ENCODE data around the gene KIF17.

KIF17 gene

GRCh38 chr1:20618550-20618949 is 99.3 kb downstream of the KIF17 start:
- in situ Hi-C loops (cut with MboI; ENCODE audit: low sequenced_read_pairs, unreplicated experiment): no loop called here
- TF ChIP-seq, protein P1, sequence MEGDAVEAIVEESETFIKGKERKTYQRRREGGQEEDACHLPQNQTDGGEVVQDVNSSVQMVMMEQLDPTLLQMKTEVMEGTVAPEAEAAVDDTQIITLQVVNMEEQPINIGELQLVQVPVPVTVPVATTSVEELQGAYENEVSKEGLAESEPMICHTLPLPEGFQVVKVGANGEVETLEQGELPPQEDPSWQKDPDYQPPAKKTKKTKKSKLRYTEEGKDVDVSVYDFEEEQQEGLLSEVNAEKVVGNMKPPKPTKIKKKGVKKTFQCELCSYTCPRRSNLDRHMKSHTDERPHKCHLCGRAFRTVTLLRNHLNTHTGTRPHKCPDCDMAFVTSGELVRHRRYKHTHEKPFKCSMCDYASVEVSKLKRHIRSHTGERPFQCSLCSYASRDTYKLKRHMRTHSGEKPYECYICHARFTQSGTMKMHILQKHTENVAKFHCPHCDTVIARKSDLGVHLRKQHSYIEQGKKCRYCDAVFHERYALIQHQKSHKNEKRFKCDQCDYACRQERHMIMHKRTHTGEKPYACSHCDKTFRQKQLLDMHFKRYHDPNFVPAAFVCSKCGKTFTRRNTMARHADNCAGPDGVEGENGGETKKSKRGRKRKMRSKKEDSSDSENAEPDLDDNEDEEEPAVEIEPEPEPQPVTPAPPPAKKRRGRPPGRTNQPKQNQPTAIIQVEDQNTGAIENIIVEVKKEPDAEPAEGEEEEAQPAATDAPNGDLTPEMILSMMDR (IDR thresholded peaks at IDR 0.05; ENCODE audit: borderline replicate concordance, control extremely low read depth, extremely low read depth, insufficient read depth, missing control alignments): no peak
- DNase-seq (ENCODE audit: low spot score): no peak

- TF ChIP-seq, protein P1 (IDR thresholded peaks at IDR 0.05; ENCODE audit: borderline replicate concordance, control extremely low read depth, extremely low read depth, insufficient read depth, missing control alignments): no peak
Measured at GRCh38 chr1:20616847-20617487, 100.8 kb downstream of the KIF17 start.

DNA sequence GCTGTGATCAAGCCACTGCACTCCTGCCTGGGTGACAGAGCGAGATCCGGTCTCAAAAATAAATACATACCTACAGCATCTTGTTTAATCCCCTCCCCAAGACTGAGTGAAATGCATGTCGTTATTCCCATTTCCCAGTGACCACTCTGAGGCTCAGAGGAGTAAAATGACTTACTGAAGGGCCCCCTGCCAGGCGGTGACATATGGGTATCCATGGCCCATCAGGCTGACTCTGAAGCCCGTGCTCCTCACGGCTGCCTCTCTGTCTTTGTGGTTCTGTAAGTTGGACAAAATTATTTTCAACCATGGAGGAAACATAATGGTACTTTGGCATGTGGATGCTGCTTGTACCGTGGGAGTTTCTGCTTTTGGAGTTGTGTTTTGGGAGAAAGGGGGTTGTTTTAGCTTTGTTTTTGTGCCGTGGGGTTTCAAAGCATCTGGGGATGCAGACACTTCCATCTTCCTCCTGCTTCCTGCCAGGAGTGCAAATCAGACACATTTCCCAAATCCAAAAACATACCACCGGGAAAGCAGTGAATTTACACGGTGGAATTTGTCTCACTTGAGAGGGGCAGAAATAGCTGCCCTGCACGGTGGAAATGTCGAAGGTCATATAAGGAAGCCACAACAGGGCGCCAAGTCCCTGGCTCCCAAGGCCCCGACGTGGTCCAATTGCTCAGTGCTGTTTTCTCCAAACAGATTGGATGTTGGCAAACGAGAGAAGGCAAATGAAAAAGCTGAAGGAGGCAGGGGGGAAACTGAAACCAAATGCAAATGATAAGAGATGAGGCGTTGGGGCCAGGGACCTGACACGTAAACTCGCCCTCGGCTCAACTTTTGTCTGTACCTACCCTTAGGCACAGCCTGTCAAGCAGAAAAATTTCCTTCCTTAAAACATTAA is 101.6 kb downstream of the KIF17 start:
- in situ Hi-C loops (cut with MboI; ENCODE audit: low sequenced_read_pairs, unreplicated experiment): no loop called here
- DNase-seq (ENCODE audit: low spot score): peak; percentile 71
- TF ChIP-seq, protein P1 (IDR thresholded peaks at IDR 0.05; ENCODE audit: borderline replicate concordance, control extremely low read depth, extremely low read depth, insufficient read depth, missing control alignments): no peak

More at GRCh38 chr1:20616847-20617487, 100.8 kb downstream of the KIF17 start:
- in situ Hi-C loops (cut with MboI; ENCODE audit: low sequenced_read_pairs, unreplicated experiment): no loop called here
- no peak for DNase-seq (ENCODE audit: low spot score)

DNA sequence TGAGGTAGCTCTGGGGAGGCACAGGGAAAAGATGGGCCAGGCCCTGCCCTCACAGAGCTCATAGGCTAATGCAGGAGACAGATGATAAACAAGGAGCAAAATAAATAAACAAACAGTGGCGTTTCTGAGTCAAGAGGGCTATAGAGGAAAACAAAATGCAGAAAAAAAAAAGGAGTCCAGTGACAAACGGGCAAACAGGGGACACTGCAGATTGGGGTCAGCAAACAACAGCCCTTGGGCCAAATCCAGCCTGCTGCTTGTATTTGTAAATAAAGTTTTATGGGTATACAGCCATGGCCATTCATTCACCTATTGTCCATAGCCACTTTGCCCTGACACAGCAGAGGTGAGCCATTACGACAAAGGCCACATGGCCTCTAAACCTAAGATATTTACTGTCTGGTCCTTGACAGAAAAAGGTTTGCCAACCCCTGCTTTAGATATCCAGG is 103.7 kb downstream of the KIF17 start:
- TF ChIP-seq, protein P1 (IDR thresholded peaks at IDR 0.05; ENCODE audit: borderline replicate concordance, control extremely low read depth, extremely low read depth, insufficient read depth, missing control alignments): no peak
- no peak for DNase-seq (ENCODE audit: low spot score)
- in situ Hi-C loops (cut with MboI; ENCODE audit: low sequenced_read_pairs, unreplicated experiment): no loop called here

Measured in GM13976 (cell line).